Tibial artery (tissue), 4 donors: ENCODE measurements around the gene CD27.

Source experiments
- DNase-seq, 2 donors: peaks; one replicate each; pipeline ENCODE4 v3.0.0-alpha.2; 2019
- H3K27ac ChIP-seq, 2 donors: fragments of 200-600 bp; sonication (generic) in 1 of 2; 1 replicate in 1 of 2; 2 replicates in 1 of 2; pipeline ENCODE4 v1.5.1; 2018 to 2019; ENCODE audit warnings: mild to moderate bottlenecking in 1 of 2
- H3K27me3 ChIP-seq, 2 donors: fragments of 200-600 bp; sonication (generic) in 1 of 2; one replicate each; pipeline versions ENCODE4 v1.5.1 to v1.6.0; 2016 to 2019
- H3K36me3 ChIP-seq, 3 donors: fragments of 200-600 bp; sonication (generic) in 2 of 3; one replicate each; pipeline ENCODE4 v1.5.1; 2016 to 2019; ENCODE audit warnings: mild to moderate bottlenecking in 2 of 3
- H3K4me1 ChIP-seq, 4 donors: fragments of 200-600 bp; sonication (generic) in 2 of 4; 1 replicate in 3 of 4; 2 replicates in 1 of 4; pipeline ENCODE4 v1.5.1; 2016 to 2019
- H3K4me3 ChIP-seq, 2 donors: fragments of 200-600 bp; sonication (generic) in 1 of 2; 1 replicate in 1 of 2; 2 replicates in 1 of 2; pipeline ENCODE4 v1.5.1; 2018 to 2019; ENCODE audit warnings: mild to moderate bottlenecking in 2 of 2
- H3K9me3 ChIP-seq, 3 donors: fragments of 200-600 bp; sonication (generic) in 1 of 3; one replicate each; pipeline ENCODE4 v1.5.1; 2016 to 2019
- CTCF ChIP-seq, 2 experiments: fragments of 200-600 bp in 1 of 2; fragments of 450-650 bp in 1 of 2; IDR thresholded peaks; one replicate each; pipeline ENCODE4 v1.5.1; 2017 to 2019; ENCODE audit warnings: antibody characterized with exemption in 2 of 2, mild to moderate bottlenecking in 1 of 2, moderate library complexity in 1 of 2
- intact Hi-C: fragments of 100-400 bp; cut with DNase I; formaldehyde crosslinking; loops from one replicate; pipeline ENCODE4 v1.15.0; 2023; ENCODE audit warnings: low total_unique reads

Gene CD27

GRCh38 chr12:6450091-6450868, 5.5 kb downstream of the CD27 start:
- no peaks in the 10 kb centered on the region for H3K27me3 ChIP-seq
- peaks cover 0 to 36% (median 30%) of the 10 kb centered on the region in 4 donors for H3K4me1 ChIP-seq
- peak overlapping the region; percentile 97 to 98 for H3K27ac ChIP-seq
- no peak for DNase-seq
- H3K36me3 ChIP-seq: peaks cover 10 to 50% (median 32%) of the 10 kb centered on the region in 3 donors
- peak overlapping the region; percentile 73 to 88 for H3K4me3 ChIP-seq
- TF ChIP-seq CTCF (IDR thresholded peaks at IDR 0.05): no peak
- no peaks in the 10 kb centered on the region for H3K9me3 ChIP-seq
- intact Hi-C loops: no loop called here

GRCh38 chr12:6450869-6451347, 6.2 kb downstream of the CD27 start:
- H3K36me3 ChIP-seq: peaks cover 10 to 48% (median 26%) of the 10 kb centered on the region in 3 donors
- intact Hi-C loops: no loop called here
- peak overlapping the region; percentile 97 to 98 for H3K27ac ChIP-seq
- no peaks in the 10 kb centered on the region for H3K9me3 ChIP-seq
- TF ChIP-seq CTCF (IDR thresholded peaks at IDR 0.05): no peak
- peaks cover 0 to 36% (median 30%) of the 10 kb centered on the region in 4 donors for H3K4me1 ChIP-seq
- H3K4me3 ChIP-seq: peak overlapping the region; percentile 73 to 88
- DNase-seq: peak in 1 of 2 donors; percentile 42
- H3K27me3 ChIP-seq: no peaks in the 10 kb centered on the region

- no peak for TF ChIP-seq CTCF (IDR thresholded peaks at IDR 0.05)
Observed at GRCh38 chr12:6451348-6452244, 6.8 kb downstream of the CD27 start, which contains the start of gene TAPBPL. Gene TAPBPL (plus strand): TSS chr12:6452042. CDS start chr12:6452249, 207 bp downstream.

GRCh38 chr12:6452245-6452943, 7.6 kb downstream of the CD27 start:
- no peak for TF ChIP-seq CTCF (IDR thresholded peaks at IDR 0.05)
- peak overlapping the region; percentile 97 to 98 for H3K27ac ChIP-seq
- intact Hi-C loops: no loop called here
- DNase-seq: no peak
- H3K4me3 ChIP-seq: peak overlapping the region; percentile 73 to 88
- H3K36me3 ChIP-seq: peaks cover 6 to 43% (median 20%) of the 10 kb centered on the region in 3 donors
- H3K27me3 ChIP-seq: no peaks in the 10 kb centered on the region
- H3K9me3 ChIP-seq: no peaks in the 10 kb centered on the region
- peaks cover 0 to 36% (median 30%) of the 10 kb centered on the region in 4 donors for H3K4me1 ChIP-seq

More at GRCh38 chr12:6451348-6452244, 6.8 kb downstream of the CD27 start, which contains the start of gene TAPBPL:
- peaks cover 10 to 43% (median 20%) of the 10 kb centered on the region in 3 donors for H3K36me3 ChIP-seq
- peak within 1 kb of the TSS; percentile 73 to 88 for H3K4me3 ChIP-seq
- H3K9me3 ChIP-seq: no peaks in the 10 kb centered on the region
- intact Hi-C loops: no loop called here
- peak; percentile 90 to 96 for DNase-seq
- peak within 1 kb of the TSS; percentile 97 to 98 for H3K27ac ChIP-seq
- H3K27me3 ChIP-seq: no peaks in the 10 kb centered on the region
- H3K4me1 ChIP-seq: peaks cover 0 to 36% (median 30%) of the 10 kb centered on the region in 4 donors
